Measurements from ENCODE around the gene ADAD2. TPM values are rescaled to one million over a fixed set of nuclear protein-coding genes. Genes with fewer than 3 reads are reported as not detected.

The ADAD2 gene
- total RNA-seq, 4 donors from 2014 or later = 0.19 to 4.3 (median 1.6) TPM; not detected in 1

DNA sequence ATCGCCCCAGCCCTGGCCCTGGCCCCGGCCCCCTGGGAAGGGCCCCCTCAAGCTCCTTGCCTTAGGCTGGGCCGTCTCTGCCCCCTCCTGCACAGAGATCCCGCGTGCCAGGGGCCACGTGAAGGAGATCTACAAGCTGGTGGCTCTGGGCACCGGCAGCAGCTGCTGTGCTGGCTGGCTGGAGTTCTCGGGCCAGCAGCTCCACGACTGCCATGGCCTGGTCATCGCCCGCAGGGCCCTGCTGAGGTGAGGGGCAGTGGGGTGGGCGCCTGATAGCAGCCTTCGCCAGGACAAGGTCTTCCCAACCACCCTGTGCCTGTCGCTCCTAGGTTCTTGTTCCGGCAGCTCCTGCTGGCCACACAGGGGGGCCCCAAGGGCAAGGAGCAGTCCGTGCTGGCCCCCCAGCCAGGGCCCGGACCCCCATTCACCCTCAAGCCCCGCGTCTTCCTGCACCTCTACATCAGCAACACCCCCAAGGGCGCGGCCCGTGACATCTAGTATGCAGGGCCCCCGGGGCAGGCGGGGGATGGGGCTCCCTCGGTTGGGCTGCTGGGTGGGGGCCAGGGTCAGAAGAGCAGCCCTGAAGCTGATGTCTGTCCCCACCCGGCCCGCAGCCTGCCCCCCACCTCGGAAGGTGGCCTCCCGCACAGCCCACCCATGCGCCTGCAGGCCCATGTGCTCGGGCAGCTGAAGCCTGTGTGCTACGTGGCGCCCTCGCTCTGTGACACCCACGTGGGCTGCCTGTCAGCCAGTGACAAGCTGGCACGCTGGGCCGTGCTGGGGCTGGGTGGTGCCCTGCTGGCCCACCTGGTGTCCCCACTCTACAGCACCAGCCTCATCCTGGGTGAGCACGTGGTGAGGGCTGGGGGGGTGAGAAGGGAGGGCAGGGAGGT lies 4.5 kb downstream of the ADAD2 start:
- TF ChIP-seq, protein P1, sequence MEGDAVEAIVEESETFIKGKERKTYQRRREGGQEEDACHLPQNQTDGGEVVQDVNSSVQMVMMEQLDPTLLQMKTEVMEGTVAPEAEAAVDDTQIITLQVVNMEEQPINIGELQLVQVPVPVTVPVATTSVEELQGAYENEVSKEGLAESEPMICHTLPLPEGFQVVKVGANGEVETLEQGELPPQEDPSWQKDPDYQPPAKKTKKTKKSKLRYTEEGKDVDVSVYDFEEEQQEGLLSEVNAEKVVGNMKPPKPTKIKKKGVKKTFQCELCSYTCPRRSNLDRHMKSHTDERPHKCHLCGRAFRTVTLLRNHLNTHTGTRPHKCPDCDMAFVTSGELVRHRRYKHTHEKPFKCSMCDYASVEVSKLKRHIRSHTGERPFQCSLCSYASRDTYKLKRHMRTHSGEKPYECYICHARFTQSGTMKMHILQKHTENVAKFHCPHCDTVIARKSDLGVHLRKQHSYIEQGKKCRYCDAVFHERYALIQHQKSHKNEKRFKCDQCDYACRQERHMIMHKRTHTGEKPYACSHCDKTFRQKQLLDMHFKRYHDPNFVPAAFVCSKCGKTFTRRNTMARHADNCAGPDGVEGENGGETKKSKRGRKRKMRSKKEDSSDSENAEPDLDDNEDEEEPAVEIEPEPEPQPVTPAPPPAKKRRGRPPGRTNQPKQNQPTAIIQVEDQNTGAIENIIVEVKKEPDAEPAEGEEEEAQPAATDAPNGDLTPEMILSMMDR (IDR thresholded peaks at IDR 0.05) = no peak
- ATAC-seq (ENCODE audit: low FRiP score) (no peak), DNase-seq (ENCODE audit: low spot score) (no peak)

DNA sequence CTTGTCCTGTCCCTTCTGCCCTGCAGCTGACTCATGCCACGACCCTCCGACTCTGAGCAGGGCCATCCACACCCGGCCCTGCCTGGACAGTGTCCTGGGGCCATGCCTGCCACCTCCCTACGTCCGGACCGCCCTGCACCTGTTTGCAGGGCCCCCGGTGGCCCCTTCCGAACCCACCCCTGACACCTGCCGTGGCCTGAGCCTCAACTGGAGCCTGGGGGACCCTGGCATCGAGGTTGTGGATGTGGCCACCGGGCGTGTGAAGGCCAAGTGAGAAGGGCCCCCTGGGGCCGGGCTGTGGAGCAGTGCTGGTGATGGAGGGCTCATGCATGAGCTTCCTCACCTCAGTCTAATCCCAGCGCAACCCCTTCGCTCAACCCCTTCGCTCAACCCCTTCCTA lies 5.1 kb downstream of the ADAD2 start:
- DNase-seq (ENCODE audit: low spot score) = no peak
- ATAC-seq (ENCODE audit: low FRiP score) = no peak
- TF ChIP-seq, protein P1 (IDR thresholded peaks at IDR 0.05) = no peak

DNA sequence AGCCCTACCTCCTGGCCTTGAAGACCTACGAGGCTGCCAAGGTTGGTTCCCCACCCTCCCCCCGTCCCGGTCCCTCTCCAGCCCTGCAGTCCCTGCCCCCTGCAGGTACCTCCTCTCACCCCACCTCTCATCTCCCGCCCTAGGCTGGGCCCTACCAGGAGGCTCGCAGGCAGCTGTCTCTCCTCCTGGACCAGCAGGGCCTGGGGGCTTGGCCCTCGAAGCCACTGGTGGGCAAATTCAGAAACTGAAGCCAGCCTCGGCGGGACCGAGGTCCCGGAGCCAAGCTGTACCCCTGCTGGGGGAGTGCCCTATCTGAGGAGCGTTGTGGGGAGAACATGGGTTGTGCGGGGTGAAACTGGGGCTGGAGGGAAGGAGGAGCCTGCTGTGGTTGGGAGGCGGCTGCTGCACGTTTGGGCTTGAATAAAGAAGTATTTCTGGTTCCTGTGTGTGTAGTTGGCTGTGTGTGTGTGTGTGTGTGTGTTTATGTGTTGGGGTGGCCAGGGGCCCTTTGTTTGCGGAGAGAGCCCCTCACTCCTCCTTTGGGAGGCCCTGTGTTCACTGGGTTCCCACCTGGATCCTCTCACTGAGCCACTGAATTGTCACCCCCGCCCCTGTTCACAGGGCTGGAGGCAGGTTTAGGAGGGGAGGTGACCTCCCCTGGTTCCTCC lies 5.9 kb downstream of the ADAD2 start:
- TF ChIP-seq, protein P1 (IDR thresholded peaks at IDR 0.05) = no peak
- no peak for DNase-seq (ENCODE audit: low spot score)
- no peak for ATAC-seq (ENCODE audit: low FRiP score)

DNA sequence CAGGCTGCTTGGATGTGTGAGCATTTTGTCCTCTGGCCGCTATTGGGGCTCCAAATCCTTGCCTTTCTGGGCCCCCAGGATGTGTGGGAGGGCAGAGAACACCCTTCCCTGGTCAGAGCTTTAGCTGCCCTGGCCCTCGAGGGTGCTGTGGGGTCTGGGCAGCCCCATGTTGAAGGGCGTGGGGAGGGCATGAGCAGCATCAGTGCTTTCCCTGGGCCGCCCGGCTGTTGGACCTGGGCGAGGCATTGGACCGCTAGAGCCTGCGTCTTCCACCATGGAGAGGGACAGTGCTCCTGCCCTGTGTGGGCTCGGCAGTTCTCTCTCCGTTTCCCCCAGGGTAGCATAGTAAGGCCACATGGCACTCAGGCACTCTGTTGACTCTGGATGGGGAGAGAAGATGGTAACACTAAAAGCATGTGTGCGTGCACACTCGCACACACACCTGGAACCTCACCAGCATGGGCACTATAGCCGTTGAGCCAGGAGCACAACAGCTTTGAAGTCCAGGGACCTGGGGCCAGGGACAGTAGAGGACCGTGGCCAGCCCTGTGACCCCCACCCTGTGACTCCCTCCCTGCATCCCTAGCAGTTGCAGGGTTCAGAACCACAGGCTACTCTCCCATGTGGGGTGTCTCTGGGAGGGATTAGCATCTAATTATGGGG lies 6.6 kb downstream of the ADAD2 start:
- TF ChIP-seq, protein P1 (IDR thresholded peaks at IDR 0.05) = no peak
- no peak for ATAC-seq (ENCODE audit: low FRiP score)
- DNase-seq (ENCODE audit: low spot score) = no peak

DNA sequence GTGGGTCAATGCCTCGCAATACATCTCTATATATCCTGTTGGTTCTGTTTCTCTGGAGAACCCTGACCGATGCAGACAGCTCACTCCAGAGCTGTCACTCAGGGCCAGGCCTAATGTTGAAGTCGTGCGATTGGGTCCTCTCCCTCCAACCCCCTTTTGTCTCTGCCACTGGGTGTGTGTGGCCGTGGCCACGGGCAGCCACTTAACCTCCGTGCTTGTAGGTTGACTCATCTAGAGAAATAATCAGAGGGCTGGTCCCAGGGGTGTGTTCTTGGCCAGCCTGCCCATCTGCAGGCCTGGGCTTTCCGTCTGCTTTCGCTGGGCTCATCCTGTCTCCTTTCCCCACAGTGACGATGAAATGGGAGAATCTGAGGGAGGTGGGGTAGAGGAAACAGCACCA lies 7.4 kb downstream of the ADAD2 start:
- ATAC-seq (ENCODE audit: low FRiP score) (no peak), DNase-seq (ENCODE audit: low spot score) (no peak)
- TF ChIP-seq, protein P1 (IDR thresholded peaks at IDR 0.05) = no peak

DNA sequence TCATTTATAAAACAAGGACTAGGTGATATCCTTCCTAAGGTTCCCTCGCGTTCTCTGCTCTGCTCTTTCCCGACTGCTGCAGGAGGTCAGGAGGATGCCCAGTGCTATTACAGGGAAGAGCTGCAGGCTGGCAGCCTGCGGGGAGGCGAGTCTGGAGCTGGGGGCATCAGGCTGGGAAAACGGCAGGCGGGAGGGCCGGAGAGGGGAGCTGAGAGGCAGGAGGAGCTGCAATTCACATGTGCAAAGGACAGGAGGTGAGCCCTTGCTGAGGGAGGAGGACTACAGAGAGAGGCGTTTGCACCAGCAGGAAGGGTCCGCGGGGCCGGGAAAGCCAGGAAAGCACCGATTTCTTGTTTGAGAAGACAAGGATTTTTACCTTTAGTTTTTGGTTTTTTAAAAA lies 8.1 kb downstream of the ADAD2 start:
- ATAC-seq (ENCODE audit: low FRiP score) = no peak
- TF ChIP-seq, protein P1 (IDR thresholded peaks at IDR 0.05) = no peak
- DNase-seq (ENCODE audit: low spot score) = no peak

Measured in omental fat pad (tissue), 4 donors.